ENCODE measurements around the gene ETFA.

- TF ChIP-seq CTCF (IDR thresholded peaks at IDR 0.05; ENCODE audit: poor library complexity) (no peak), EZH2 (IDR thresholded peaks at IDR 0.05; ENCODE audit: borderline replicate concordance) (no peak)
Observed at GRCh38 chr15:76209942-76210341, 101.3 kb downstream of the ETFA start.

Measured in hepatocyte (in vitro differentiated cells).